Body of pancreas (tissue), 4 donors: ENCODE results near the gene PSMD4.
"Not testable (repeated sequence)": the region's sequence is repeated elsewhere in the genome, so short reads cannot be mapped to it uniquely, and the experiment has no call there.

Experiments
- CTCF ChIP-seq, 7 experiments: fragments of 450-650 bp in 4 of 7; fragments of 200-600 bp in 3 of 7; sonication (generic) in 3 of 7; IDR thresholded peaks; one replicate each; pipeline ENCODE4 v1.5.1; 2016 to 2019; ENCODE audit warnings: antibody characterized with exemption in 7 of 7
- POLR2A ChIP-seq, 3 donors: fragments of 450-650 bp; IDR thresholded peaks; one replicate each; pipeline ENCODE4 v1.6.1; 2016; ENCODE audit warnings: antibody characterized with exemption in 3 of 3, mild to moderate bottlenecking in 2 of 3

- not testable (repeated sequence) for TF ChIP-seq POLR2A, CTCF (IDR thresholded peaks at IDR 0.05)
Observed at GRCh38 chr1:151205381-151205965, 49.1 kb upstream of the PSMD4 start.
